Psoas muscle (tissue), 8 donors: ENCODE measurements around the gene CHRM4. TPM values are rescaled to one million over a fixed set of nuclear protein-coding genes. Genes with fewer than 3 reads are reported as not detected.

Experiments
- ATAC-seq, 4 donors: fragments of 200-7000 bp; cut with Tn5 transposase; one replicate each; pipeline ENCODE4 v1.9.1; 2020; ENCODE audit warnings: moderate library complexity in 3 of 4, mild to moderate bottlenecking in 2 of 4
- DNase-seq, 2 donors: peaks; one replicate each; pipeline ENCODE4 v3.0.0-alpha.2; 2020
- H3K27ac ChIP-seq: fragments of 200-600 bp; one replicate; pipeline ENCODE4 v1.8.0; 2022
- H3K27me3 ChIP-seq, 3 donors: fragments of 200-600 bp in 1 of 3; one replicate each; pipeline versions ENCODE4 v1.6.1 to v1.8.0; 2013 to 2022; ENCODE audit warnings: low read length in 2 of 3, mild to moderate bottlenecking in 2 of 3, moderate library complexity in 1 of 3; ENCODE audit not compliant: insufficient read depth in 3 of 3
- H3K36me3 ChIP-seq, 2 donors: fragments of 200-600 bp in 1 of 2; one replicate each; pipeline versions ENCODE4 v1.6.1 to v1.8.0; 2013 to 2022; ENCODE audit warnings: low read depth in 1 of 2, mild to moderate bottlenecking in 1 of 2, moderate library complexity in 1 of 2; ENCODE audit not compliant: insufficient read depth in 1 of 2
- H3K4me1 ChIP-seq: fragments of 200-600 bp; one replicate; pipeline ENCODE4 v1.8.0; 2022
- H3K4me3 ChIP-seq: fragments of 200-600 bp; one replicate; pipeline ENCODE4 v1.8.0; 2022; ENCODE audit warnings: mild to moderate bottlenecking
- H3K9me3 ChIP-seq: fragments of 200-600 bp; one replicate; pipeline ENCODE4 v1.8.0; 2022
- WGBS, 3 donors: extraction: QIAGEN DNeasy Blood & Tissue Kit; methylation state at CpG; one replicate each; pipeline versions ENCODE4 v1.1.6 to v1.1.7; 2013; 5-methylcytosine and 5-hydroxymethylcytosine counted together
- intact Hi-C, 2 donors: fragments of 100-400 bp; cut with DNase I; formaldehyde crosslinking; loops; one replicate each; pipeline versions ENCODE4 v1.11.0 to v1.14.2; 2022
- polyA plus RNA-seq, 3 donors: library from polyadenylated mRNA; stranded (reverse); fragments of 200-250 nt; gene quantifications; one replicate each; pipeline ENCODE4 v1.2.3, GENCODE V29; 2013
- total RNA-seq, 4 donors: library from RNA; stranded (reverse); fragmentation: NEBNext Ultra II Directional in 2 of 4; extraction: Animal tissue kit (Norgen Biotek cat#: 25700) in 2 of 4; gene quantifications; one replicate each; pipeline versions ENCODE4 v1.2.1 to v1.2.4, GENCODE V29; 2021 to 2023
- TF ChIP-seq, protein P1 (sequence below): fragments of 200-600 bp; IDR thresholded peaks from one replicate; pipeline ENCODE4 v1.8.0; 2022; ENCODE audit warnings: antibody characterized with exemption
- donor health status: healthy with polysubstance abuse.
- donor health status: DM: no; HTN: no; CAD: no; lungs with moderate emphysema.
- donor health status: Bipolar disorder and iron deficiency.
- donor health status: healthy.
- donor health status: DM: yes; HTN: yes; CAD: no.
- donor health status: DM: no; HTN: no; CAD: no.
- donor health status: DM: no; HTN: no; CAD: no.
- donor health status: DM: yes; HTN: yes; CAD: no.

The CHRM4 gene
- total and polyA plus RNA-seq, 7 donors, result not detected

GRCh38 chr11:46378811-46379481, 12.6 kb downstream of the CHRM4 start:
- intact Hi-C loops, result no loop called here
- peak in 1 of 2 donors; percentile 60 for DNase-seq
- no peak overlapping the region for H3K27ac ChIP-seq
- H3K4me3 ChIP-seq, result no peak overlapping the region
- WGBS, 3 donors, result 48 to 61% (median 53%) methylated on average over 20 of the region's 20 CpGs
- peaks cover 0 to 26% (median 15%) of the 10 kb centered on the region in 3 donors for H3K27me3 ChIP-seq
- peaks cover 14% of the 10 kb centered on the region for H3K4me1 ChIP-seq
- ATAC-seq, result peak; percentile 0 to 16 (median 5)
- no peaks in the 10 kb centered on the region for H3K9me3 ChIP-seq
- peaks cover 8 to 51% of the 10 kb centered on the region in 2 donors for H3K36me3 ChIP-seq
- TF ChIP-seq, protein P1, sequence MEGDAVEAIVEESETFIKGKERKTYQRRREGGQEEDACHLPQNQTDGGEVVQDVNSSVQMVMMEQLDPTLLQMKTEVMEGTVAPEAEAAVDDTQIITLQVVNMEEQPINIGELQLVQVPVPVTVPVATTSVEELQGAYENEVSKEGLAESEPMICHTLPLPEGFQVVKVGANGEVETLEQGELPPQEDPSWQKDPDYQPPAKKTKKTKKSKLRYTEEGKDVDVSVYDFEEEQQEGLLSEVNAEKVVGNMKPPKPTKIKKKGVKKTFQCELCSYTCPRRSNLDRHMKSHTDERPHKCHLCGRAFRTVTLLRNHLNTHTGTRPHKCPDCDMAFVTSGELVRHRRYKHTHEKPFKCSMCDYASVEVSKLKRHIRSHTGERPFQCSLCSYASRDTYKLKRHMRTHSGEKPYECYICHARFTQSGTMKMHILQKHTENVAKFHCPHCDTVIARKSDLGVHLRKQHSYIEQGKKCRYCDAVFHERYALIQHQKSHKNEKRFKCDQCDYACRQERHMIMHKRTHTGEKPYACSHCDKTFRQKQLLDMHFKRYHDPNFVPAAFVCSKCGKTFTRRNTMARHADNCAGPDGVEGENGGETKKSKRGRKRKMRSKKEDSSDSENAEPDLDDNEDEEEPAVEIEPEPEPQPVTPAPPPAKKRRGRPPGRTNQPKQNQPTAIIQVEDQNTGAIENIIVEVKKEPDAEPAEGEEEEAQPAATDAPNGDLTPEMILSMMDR, result no peak

DNA sequence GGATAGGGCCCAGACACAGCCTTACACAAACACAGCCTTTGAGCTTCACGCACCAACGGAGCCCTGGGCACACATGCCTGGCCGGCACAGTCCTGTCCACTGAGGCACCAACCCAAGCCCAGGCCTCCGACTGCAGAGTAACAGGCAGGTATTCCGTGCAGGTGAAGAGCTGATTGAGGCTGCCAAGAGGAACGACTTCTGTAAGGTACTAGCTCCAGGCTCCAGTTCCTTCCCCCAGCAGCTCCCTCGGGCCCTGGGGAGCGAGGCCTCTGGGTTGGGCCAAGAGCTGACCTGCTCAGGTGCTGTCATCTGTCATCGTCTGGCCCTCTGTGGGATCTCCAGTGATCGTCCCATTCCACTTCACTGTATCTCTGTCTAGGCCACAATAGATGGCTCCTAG, 13.3 kb downstream of the CHRM4 start:
- ATAC-seq (peak in 1 of 4 donors; percentile 2), DNase-seq (peak in 1 of 2 donors; percentile 55)
- H3K9me3 ChIP-seq, result no peaks in the 10 kb centered on the region
- H3K27ac ChIP-seq, result no peak overlapping the region
- TF ChIP-seq, protein P1, result no peak
- H3K36me3 ChIP-seq, result peaks cover 10 to 58% of the 10 kb centered on the region in 2 donors
- H3K4me3 ChIP-seq, result no peak overlapping the region
- H3K4me1 ChIP-seq, result peaks cover 14% of the 10 kb centered on the region
- intact Hi-C loops, result no loop called here
- 78 to 91% (median 79%) methylated on average over 10 of the region's 10 CpGs for WGBS, 3 donors
- H3K27me3 ChIP-seq, result peaks cover 0 to 24% (median 15%) of the 10 kb centered on the region in 3 donors

- TF ChIP-seq, protein P1, result no peak
- intact Hi-C loops, result no loop called here
- Histone ChIP-seq H3K27ac (no peak overlapping the region), H3K9me3 (no peaks in the 10 kb centered on the region), H3K4me1 (peaks cover 14% of the 10 kb centered on the region), H3K36me3 (peaks cover 10 to 62% of the 10 kb centered on the region in 2 donors), H3K4me3 (no peak overlapping the region), H3K27me3 (peaks cover 0 to 22% (median 15%) of the 10 kb centered on the region in 3 donors)
- 85 to 87% (median 86%) methylated on average over 5 of the region's 5 CpGs for WGBS, 3 donors
- ATAC-seq (no peak), DNase-seq (no peak)
Measured at GRCh38 chr11:46377831-46378230, 13.7 kb downstream of the CHRM4 start.

DNA sequence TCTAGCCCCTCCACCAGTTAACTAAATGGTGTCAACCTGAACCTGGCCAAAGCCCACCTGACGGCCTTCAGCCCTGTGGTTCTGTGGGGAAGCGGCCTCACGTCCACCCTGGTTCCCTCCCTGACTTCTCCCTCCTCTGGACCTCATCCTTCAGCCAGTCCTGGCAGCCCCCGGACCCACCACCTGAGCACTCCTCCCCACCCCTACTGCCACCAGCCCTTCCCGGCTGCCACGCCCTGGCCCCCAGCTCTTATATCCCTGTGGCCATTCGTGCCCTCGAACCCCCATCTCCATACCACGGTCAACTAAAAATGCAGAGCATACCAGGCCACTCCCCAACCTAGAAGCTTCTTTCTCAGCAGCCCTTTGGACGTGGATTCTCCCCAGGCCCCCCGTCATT, 14.3 kb downstream of the CHRM4 start:
- WGBS, 3 donors, result 94% methylated on average over 11 of the region's 11 CpGs
- H3K36me3 ChIP-seq, result peaks cover 10 to 68% of the 10 kb centered on the region in 2 donors
- intact Hi-C loops, result no loop called here
- ATAC-seq (no peak), DNase-seq (no peak)
- H3K4me3 ChIP-seq, result no peak overlapping the region
- peaks cover 0 to 16% (median 13%) of the 10 kb centered on the region in 3 donors for H3K27me3 ChIP-seq
- no peaks in the 10 kb centered on the region for H3K9me3 ChIP-seq
- H3K4me1 ChIP-seq, result peaks cover 11% of the 10 kb centered on the region
- TF ChIP-seq, protein P1, result no peak
- H3K27ac ChIP-seq, result no peak overlapping the region
